Upper lobe of left lung (tissue), 4 donors: ENCODE measurements around the gene PAX2.

Source experiments
- CTCF ChIP-seq, 6 experiments: fragments of 450-650 bp in 4 of 6; fragments of 200-600 bp in 2 of 6; sonication (generic) in 2 of 6; IDR thresholded peaks; one replicate each; pipeline ENCODE4 v1.5.1; 2016 to 2019; ENCODE audit warnings: antibody characterized with exemption in 6 of 6
- EP300 ChIP-seq, 4 donors: sonication (generic); formaldehyde crosslinking; IDR thresholded peaks; one replicate each; pipeline ENCODE4 v1.5.1; 2017; ENCODE audit warnings: antibody characterized with exemption in 4 of 4, control low read depth in 2 of 4

DNA sequence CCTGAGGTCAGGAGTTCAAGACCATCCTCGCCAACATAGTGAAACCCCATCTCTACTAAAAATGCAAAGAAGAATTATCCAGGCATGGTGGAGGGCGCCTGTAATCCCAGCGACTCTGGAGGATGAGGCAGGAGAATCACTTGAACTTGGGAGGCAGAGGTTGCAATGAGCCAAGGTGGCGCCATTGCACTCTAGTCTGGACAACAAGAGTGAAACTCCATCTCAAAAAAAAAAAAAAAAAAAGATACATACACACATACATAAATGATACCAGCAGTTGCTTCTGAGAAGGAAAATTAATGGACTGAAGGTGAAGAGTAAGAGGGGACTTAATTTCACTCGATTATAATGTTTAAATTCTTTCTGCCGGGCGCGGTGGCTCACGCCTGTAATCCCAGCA is 40.2 kb upstream of the PAX2 start:
- TF ChIP-seq CTCF (IDR thresholded peaks at IDR 0.05), result no peak
- no peak for TF ChIP-seq EP300 (IDR thresholded peaks at IDR 0.05)
